ENCODE data around the gene NUDCD3. TPM values are rescaled to one million over a fixed set of nuclear protein-coding genes. Genes with fewer than 3 reads are reported as not detected.

Gene NUDCD3
- total RNA-seq, 1 donor: 47.1 TPM

- no peak for TF ChIP-seq CTCF (IDR thresholded peaks at IDR 0.05; ENCODE audit: insufficient read depth, low read length)
Measured at GRCh38 chr7:44394636-44395035, 95.8 kb downstream of the NUDCD3 start.

GRCh38 chr7:44394112-44394447 lies 96.4 kb downstream of the NUDCD3 start:
- no peak overlapping the region for H3K4me3 ChIP-seq (ENCODE audit: low read depth, low read length)
- DNase-seq (ENCODE audit: low read depth): no peak
- TF ChIP-seq CTCF (IDR thresholded peaks at IDR 0.05; ENCODE audit: insufficient read depth, low read length): no peak

More at GRCh38 chr7:44394636-44395035, 95.8 kb downstream of the NUDCD3 start:
- no peak for DNase-seq (ENCODE audit: low read depth)
- H3K4me3 ChIP-seq (ENCODE audit: low read depth, low read length): no peak overlapping the region

GRCh38 chr7:44393238-44394111 lies 97.0 kb downstream of the NUDCD3 start:
- DNase-seq (ENCODE audit: low read depth): no peak
- no peak for TF ChIP-seq CTCF (IDR thresholded peaks at IDR 0.05; ENCODE audit: insufficient read depth, low read length)
- no peak overlapping the region for H3K4me3 ChIP-seq (ENCODE audit: low read depth, low read length)

- TF ChIP-seq CTCF (IDR thresholded peaks at IDR 0.05; ENCODE audit: insufficient read depth, low read length): no peak
- no peak for DNase-seq (ENCODE audit: low read depth)
- H3K4me3 ChIP-seq (ENCODE audit: low read depth, low read length): no peak overlapping the region
Measured at GRCh38 chr7:44392618-44393010, 97.8 kb downstream of the NUDCD3 start.

GRCh38 chr7:44391746-44392617 lies 98.5 kb downstream of the NUDCD3 start:
- TF ChIP-seq CTCF (IDR thresholded peaks at IDR 0.05; ENCODE audit: insufficient read depth, low read length): no peak
- no peak overlapping the region for H3K4me3 ChIP-seq (ENCODE audit: low read depth, low read length)
- DNase-seq (ENCODE audit: low read depth): no peak

- H3K4me3 ChIP-seq (ENCODE audit: low read depth, low read length): no peak overlapping the region
- DNase-seq (ENCODE audit: low read depth): no peak
- TF ChIP-seq CTCF (IDR thresholded peaks at IDR 0.05; ENCODE audit: insufficient read depth, low read length): no peak
Measured at GRCh38 chr7:44391171-44391570, 99.3 kb downstream of the NUDCD3 start.
